Right atrium auricular region (tissue), 2 donors: Measurements from ENCODE around the gene ZNF423. TPM values are rescaled to one million over a fixed set of nuclear protein-coding genes. Genes with fewer than 3 reads are reported as not detected.

Source experiments
- DNase-seq: peaks from one replicate; pipeline ENCODE4 v3.0.0-alpha.2; 2019; ENCODE audit warnings: low spot score
- H3K27ac ChIP-seq, 2 donors: fragments of 200-600 bp; sonication (generic); 1 replicate in 1 of 2; 2 replicates in 1 of 2; pipeline ENCODE4 v1.5.1; 2016 to 2019
- H3K27me3 ChIP-seq, 2 donors: fragments of 200-600 bp; sonication (generic); one replicate each; pipeline versions ENCODE4 v1.5.1 to v1.6.0; 2017 to 2019
- H3K36me3 ChIP-seq: fragments of 200-600 bp; sonication (generic); one replicate; pipeline ENCODE4 v1.5.1; 2016
- H3K4me1 ChIP-seq, 2 donors: fragments of 200-600 bp; sonication (generic); one replicate each; pipeline versions ENCODE4 v1.5.1 to v1.6.0; 2017 to 2019
- H3K4me3 ChIP-seq, 2 donors: fragments of 200-600 bp; sonication (generic); 1 replicate in 1 of 2; 2 replicates in 1 of 2; pipeline ENCODE4 v1.5.1; 2017 to 2019; ENCODE audit warnings: mild to moderate bottlenecking in 1 of 2, moderate library complexity in 1 of 2
- H3K9me3 ChIP-seq, 2 donors: fragments of 200-600 bp; sonication (generic); one replicate each; pipeline ENCODE4 v1.5.1; 2019
- total RNA-seq, 2 donors: library from RNA; depleted of rRNA; stranded (reverse); fragments of >200 nt; gene quantifications; one replicate each; pipeline ENCODE4 v1.1.0, GENCODE V29; 2016
- TF ChIP-seq, protein P1 (sequence below), 2 donors: fragments of 200-600 bp; sonication (generic); IDR thresholded peaks; one replicate each; pipeline ENCODE4 v1.5.1; 2019; ENCODE audit warnings: antibody characterized with exemption in 2 of 2

The ZNF423 gene
- total RNA-seq, 2 donors from 2014 or later: 8.5 to 10.7 TPM

- H3K4me3 ChIP-seq: peak overlapping the region; percentile 73 to 77
- no peaks in the 10 kb centered on the region for H3K27me3 ChIP-seq
- H3K9me3 ChIP-seq: no peaks in the 10 kb centered on the region
- TF ChIP-seq, protein P1, sequence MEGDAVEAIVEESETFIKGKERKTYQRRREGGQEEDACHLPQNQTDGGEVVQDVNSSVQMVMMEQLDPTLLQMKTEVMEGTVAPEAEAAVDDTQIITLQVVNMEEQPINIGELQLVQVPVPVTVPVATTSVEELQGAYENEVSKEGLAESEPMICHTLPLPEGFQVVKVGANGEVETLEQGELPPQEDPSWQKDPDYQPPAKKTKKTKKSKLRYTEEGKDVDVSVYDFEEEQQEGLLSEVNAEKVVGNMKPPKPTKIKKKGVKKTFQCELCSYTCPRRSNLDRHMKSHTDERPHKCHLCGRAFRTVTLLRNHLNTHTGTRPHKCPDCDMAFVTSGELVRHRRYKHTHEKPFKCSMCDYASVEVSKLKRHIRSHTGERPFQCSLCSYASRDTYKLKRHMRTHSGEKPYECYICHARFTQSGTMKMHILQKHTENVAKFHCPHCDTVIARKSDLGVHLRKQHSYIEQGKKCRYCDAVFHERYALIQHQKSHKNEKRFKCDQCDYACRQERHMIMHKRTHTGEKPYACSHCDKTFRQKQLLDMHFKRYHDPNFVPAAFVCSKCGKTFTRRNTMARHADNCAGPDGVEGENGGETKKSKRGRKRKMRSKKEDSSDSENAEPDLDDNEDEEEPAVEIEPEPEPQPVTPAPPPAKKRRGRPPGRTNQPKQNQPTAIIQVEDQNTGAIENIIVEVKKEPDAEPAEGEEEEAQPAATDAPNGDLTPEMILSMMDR (IDR thresholded peaks at IDR 0.05): no peak
- H3K36me3 ChIP-seq: no peaks in the 10 kb centered on the region
- H3K4me1 ChIP-seq: peaks cover 0 to 47% of the 10 kb centered on the region in 2 donors
- DNase-seq: no peak
- peak overlapping the region; percentile 80 to 93 for H3K27ac ChIP-seq
Observed at GRCh38 chr16:49854188-49854795, 1.6 kb downstream of the ZNF423 start.

GRCh38 chr16:49852279-49852678 is 3.6 kb downstream of the ZNF423 start:
- Histone ChIP-seq H3K4me3 (no peak overlapping the region), H3K36me3 (no peaks in the 10 kb centered on the region), H3K4me1 (peaks cover 0 to 29% of the 10 kb centered on the region in 2 donors), H3K27ac (no peak overlapping the region), H3K27me3 (no peaks in the 10 kb centered on the region), H3K9me3 (no peaks in the 10 kb centered on the region)
- no peak for DNase-seq
- TF ChIP-seq, protein P1 (IDR thresholded peaks at IDR 0.05): no peak

DNA sequence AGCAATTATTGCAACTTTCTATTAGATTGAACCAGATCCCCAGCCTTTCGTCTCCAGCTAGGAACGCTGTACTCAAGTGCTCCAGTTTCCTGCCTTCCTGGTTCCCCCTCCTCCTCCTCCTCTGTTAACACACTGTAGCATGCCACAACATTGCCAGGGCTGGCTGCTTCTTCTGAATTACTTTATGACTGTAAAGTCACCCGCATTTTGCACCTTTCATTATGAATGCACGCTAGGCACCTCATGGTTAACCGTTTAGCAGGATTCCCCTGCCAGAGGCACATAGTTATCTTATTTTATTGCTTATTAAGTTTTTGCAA is 4.5 kb downstream of the ZNF423 start:
- H3K27ac ChIP-seq: no peak overlapping the region
- TF ChIP-seq, protein P1 (IDR thresholded peaks at IDR 0.05): no peak
- no peaks in the 10 kb centered on the region for H3K9me3 ChIP-seq
- no peak for DNase-seq
- H3K27me3 ChIP-seq: no peaks in the 10 kb centered on the region
- no peaks in the 10 kb centered on the region for H3K36me3 ChIP-seq
- no peak overlapping the region for H3K4me3 ChIP-seq
- H3K4me1 ChIP-seq: peaks cover 0 to 28% of the 10 kb centered on the region in 2 donors

DNA sequence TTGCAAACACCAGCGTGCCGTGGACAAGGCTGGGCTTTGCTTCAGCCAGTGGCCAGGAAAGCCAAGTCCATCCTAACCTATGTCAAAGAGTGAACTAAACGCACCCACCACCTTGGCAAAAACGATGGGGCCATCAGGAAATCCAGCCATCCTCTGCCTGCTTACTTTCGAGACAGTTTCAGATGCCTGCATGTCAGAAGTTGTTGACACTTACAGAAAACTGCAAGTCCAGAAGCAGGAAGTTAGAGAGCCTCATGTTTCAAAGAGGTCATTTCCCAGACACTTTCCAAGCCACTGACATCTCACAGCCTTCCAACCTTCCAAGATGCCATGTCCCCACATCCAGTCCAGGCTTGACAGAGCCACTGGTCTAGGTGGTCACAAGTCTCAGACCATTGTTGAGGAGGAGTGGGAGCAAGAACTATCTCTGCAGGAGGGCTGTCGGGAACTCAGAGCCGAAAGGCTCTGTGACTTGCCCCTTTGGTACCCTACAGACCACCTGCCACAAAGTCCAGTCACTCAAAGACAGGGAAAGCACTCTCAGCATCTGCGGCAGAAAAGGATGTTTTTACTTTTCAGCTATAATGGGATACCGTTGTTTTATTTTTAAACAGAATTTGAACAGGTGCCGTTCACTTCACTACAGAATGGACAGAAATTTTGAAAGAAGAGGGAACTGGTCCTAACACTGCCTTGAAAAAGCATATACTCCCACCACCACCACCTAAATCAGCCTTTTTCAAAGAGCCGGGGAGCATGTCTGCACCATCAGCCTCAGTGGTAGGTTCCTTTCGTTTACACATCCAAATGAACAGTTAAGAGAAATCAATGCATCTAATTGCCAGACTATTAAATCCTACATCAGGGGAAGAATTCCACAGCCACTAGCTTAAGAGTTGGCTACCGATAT is 5.1 kb downstream of the ZNF423 start:
- no peak for DNase-seq

GRCh38 chr16:49849754-49850108 is 6.2 kb downstream of the ZNF423 start:
- Histone ChIP-seq H3K4me3 (no peak overlapping the region), H3K9me3 (no peaks in the 10 kb centered on the region), H3K27me3 (no peaks in the 10 kb centered on the region), H3K27ac (no peak overlapping the region), H3K4me1 (peaks cover 0 to 27% of the 10 kb centered on the region in 2 donors), H3K36me3 (no peaks in the 10 kb centered on the region)
- TF ChIP-seq, protein P1 (IDR thresholded peaks at IDR 0.05): no peak
- DNase-seq: no peak

More for the DNA sequence above, 5.1 kb downstream of the ZNF423 start:
- H3K27me3 ChIP-seq: no peaks in the 10 kb centered on the region
- TF ChIP-seq, protein P1 (IDR thresholded peaks at IDR 0.05): no peak
- H3K9me3 ChIP-seq: no peaks in the 10 kb centered on the region
- H3K4me3 ChIP-seq: no peak overlapping the region
- H3K36me3 ChIP-seq: no peaks in the 10 kb centered on the region
- H3K27ac ChIP-seq: no peak overlapping the region
- peaks cover 0 to 28% of the 10 kb centered on the region in 2 donors for H3K4me1 ChIP-seq
